ENCODE data around the gene ZNF423.

Gene ZNF423

GRCh38 chr16:49464877-49465504, 390.9 kb downstream of the ZNF423 start:
- no peak for DNase-seq (ENCODE audit: low spot score)
- FAIRE-seq: no peak

GRCh38 chr16:49464093-49464492, 391.8 kb downstream of the ZNF423 start:
- no peak for FAIRE-seq
- no peak for DNase-seq (ENCODE audit: low spot score)

GRCh38 chr16:49463529-49463928, 392.4 kb downstream of the ZNF423 start:
- DNase-seq (ENCODE audit: low spot score) (no peak), FAIRE-seq (no peak)

GRCh38 chr16:49462989-49463371, 392.9 kb downstream of the ZNF423 start:
- DNase-seq (ENCODE audit: low spot score): no peak
- FAIRE-seq: no peak

GRCh38 chr16:49462362-49462988, 393.4 kb downstream of the ZNF423 start:
- DNase-seq (ENCODE audit: low spot score) (no peak), FAIRE-seq (no peak)

- no peak for FAIRE-seq
- DNase-seq (ENCODE audit: low spot score): no peak
Measured at GRCh38 chr16:49461517-49461951, 394.4 kb downstream of the ZNF423 start.

GRCh38 chr16:49460786-49461470, 395.0 kb downstream of the ZNF423 start:
- DNase-seq (ENCODE audit: low spot score) (no peak), FAIRE-seq (no peak)

- DNase-seq (ENCODE audit: low spot score): no peak
- no peak for FAIRE-seq
Measured at GRCh38 chr16:49459953-49460735, 395.8 kb downstream of the ZNF423 start.

GRCh38 chr16:49458656-49459445, 397.1 kb downstream of the ZNF423 start:
- DNase-seq (ENCODE audit: low spot score): no peak
- FAIRE-seq: no peak

- no peak for DNase-seq (ENCODE audit: low spot score)
- FAIRE-seq: no peak
Measured at GRCh38 chr16:49458243-49458642, 397.7 kb downstream of the ZNF423 start.

GRCh38 chr16:49457196-49457595, 398.7 kb downstream of the ZNF423 start:
- FAIRE-seq (no peak), DNase-seq (ENCODE audit: low spot score) (no peak)

GRCh38 chr16:49456763-49457162, 399.1 kb downstream of the ZNF423 start:
- FAIRE-seq (no peak), DNase-seq (ENCODE audit: low spot score) (no peak)

- FAIRE-seq: no peak
Measured at GRCh38 chr16:49455991-49456745, 399.7 kb downstream of the ZNF423 start.

GRCh38 chr16:49455181-49455990, 400.5 kb downstream of the ZNF423 start:
- DNase-seq (ENCODE audit: low spot score) (no peak), FAIRE-seq (no peak)

More at GRCh38 chr16:49455991-49456745, 399.7 kb downstream of the ZNF423 start:
- DNase-seq (ENCODE audit: low spot score): no peak

GRCh38 chr16:49454426-49455180, 401.3 kb downstream of the ZNF423 start:
- DNase-seq (ENCODE audit: low spot score) (no peak), FAIRE-seq (no peak)

- DNase-seq (ENCODE audit: low spot score) (no peak), FAIRE-seq (no peak)
Measured at GRCh38 chr16:49453983-49454382, 401.9 kb downstream of the ZNF423 start.

- FAIRE-seq: no peak
- DNase-seq (ENCODE audit: low spot score): no peak
Measured at GRCh38 chr16:49453021-49453420, 402.9 kb downstream of the ZNF423 start.

GRCh38 chr16:49452578-49452977, 403.3 kb downstream of the ZNF423 start:
- DNase-seq (ENCODE audit: low spot score) (no peak), FAIRE-seq (no peak)

- no peak for DNase-seq (ENCODE audit: low spot score)
- FAIRE-seq: no peak
Measured at GRCh38 chr16:49452108-49452507, 403.8 kb downstream of the ZNF423 start.
